IPS-NIHi7 (cell line): ENCODE results near the gene SKIC3.
A peak's percentile ranks its signal among the peaks of the same experiment; 100 is the strongest.

Experiments used
- DNase-seq: peaks from one replicate; pipeline ENCODE4 v3.0.0; 2012; ENCODE audit warnings: mixed read lengths; ENCODE audit errors: extremely low spot score

SKIC3 gene

GRCh38 chr5:95554647-95555548 is at the start of gene SKIC3, which contains the start of gene ARSK:
Gene SKIC3 (minus strand): TSS chr5:95554977. CDS start chr5:95547150, 7,827 bp downstream.
Gene ARSK (plus strand): TSS chr5:95555101. CDS start chr5:95555279, 178 bp downstream.
- DNase-seq = peak; percentile 92

- DNase-seq = no peak
These were observed 45.8 kb upstream of the SKIC3 start for GRCh38 chr5:95600557-95600956.

GRCh38 chr5:95599252-95599651 is 44.5 kb upstream of the SKIC3 start:
- peak; percentile 14 for DNase-seq

GRCh38 chr5:95595289-95595931 is 40.6 kb upstream of the SKIC3 start:
- DNase-seq = no peak

- no peak for DNase-seq
These were observed 36.7 kb upstream of the SKIC3 start for GRCh38 chr5:95591490-95591901.

GRCh38 chr5:95590880-95591279 is 36.1 kb upstream of the SKIC3 start:
- DNase-seq = no peak

- no peak for DNase-seq
These were observed 29.2 kb upstream of the SKIC3 start for GRCh38 chr5:95583992-95584391.

- no peak for DNase-seq
These were observed 26.8 kb upstream of the SKIC3 start for GRCh38 chr5:95581576-95581975.

GRCh38 chr5:95572016-95572415 is 17.2 kb upstream of the SKIC3 start:
- no peak for DNase-seq

- no peak for DNase-seq
These were observed 10.6 kb upstream of the SKIC3 start for GRCh38 chr5:95565280-95565920.

GRCh38 chr5:95564450-95564849 is 9.7 kb upstream of the SKIC3 start:
- no peak for DNase-seq

- DNase-seq = no peak
These were observed 8.6 kb upstream of the SKIC3 start for GRCh38 chr5:95563367-95563766.

- DNase-seq = no peak
These were observed 7.5 kb upstream of the SKIC3 start for GRCh38 chr5:95562282-95562681.

- DNase-seq = no peak
These were observed 3.1 kb upstream of the SKIC3 start for GRCh38 chr5:95557841-95558240.

GRCh38 chr5:95555553-95555952 is 776 bp upstream of the SKIC3 start:
- no peak for DNase-seq

- no peak for DNase-seq
These were observed 488 bp downstream of the SKIC3 start for GRCh38 chr5:95554331-95554646.

GRCh38 chr5:95549030-95549429 is 5.7 kb downstream of the SKIC3 start:
- no peak for DNase-seq

GRCh38 chr5:95543017-95543705 is 11.6 kb downstream of the SKIC3 start:
- no peak for DNase-seq

GRCh38 chr5:95537501-95537900 is 17.3 kb downstream of the SKIC3 start:
- DNase-seq = no peak

- DNase-seq = no peak
These were observed 21.0 kb downstream of the SKIC3 start for GRCh38 chr5:95533761-95534160.

GRCh38 chr5:95533106-95533505 is 21.7 kb downstream of the SKIC3 start:
- no peak for DNase-seq

GRCh38 chr5:95532415-95532814 is 22.4 kb downstream of the SKIC3 start:
- no peak for DNase-seq
